ENCODE results near the gene NDC80. TPM values are rescaled to one million over a fixed set of nuclear protein-coding genes. Genes with fewer than 3 reads are reported as not detected.

Gene NDC80
- total RNA-seq, 2 experiments from 2014 or later: 6.3 to 7.5 TPM

DNA sequence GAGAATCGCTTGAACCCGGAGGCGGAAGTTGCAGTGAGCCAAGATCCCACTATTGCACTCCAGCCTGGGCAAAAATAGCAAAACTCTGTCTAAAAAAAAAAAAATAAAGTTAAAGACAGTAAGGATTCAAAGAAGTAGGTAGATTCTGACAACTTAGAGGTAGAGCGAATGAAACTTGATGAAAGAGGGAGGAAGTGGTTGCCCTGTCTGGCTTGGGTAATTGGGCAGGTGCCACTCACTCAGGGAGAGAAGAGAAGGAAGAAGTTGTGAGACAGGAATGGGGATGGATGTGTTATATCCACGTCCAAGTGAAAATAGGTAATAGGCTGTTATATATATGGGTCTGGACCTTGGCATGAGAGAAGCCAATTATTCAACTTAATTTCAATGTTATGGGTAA lies 26.3 kb downstream of the NDC80 start:
- H3K27me3 Mint-ChIP-seq: no peaks in the 10 kb centered on the region
- ATAC-seq (ENCODE audit: poor library complexity) (peak; percentile 88), DNase-seq (peak in 7 of 14 experiments; percentile 9 to 75 (median 35))
- peaks cover 7% of the 10 kb centered on the region for H3K4me1 ChIP-seq (ENCODE audit: insufficient read depth, low read length)
- no peaks in the 10 kb centered on the region for H3K27me3 ChIP-seq (ENCODE audit: control insufficient read depth in 1 of 2, insufficient read depth in 2 of 2, low read length in 2 of 2)
- peaks cover 3% of the 10 kb centered on the region for H3K9me3 Mint-ChIP-seq
- no peaks in the 10 kb centered on the region for H3K36me3 Mint-ChIP-seq (ENCODE audit: low read depth)
- peak overlapping the region; percentile 34 for H3K27ac Mint-ChIP-seq
- no peak overlapping the region for H3K4me3 ChIP-seq (ENCODE audit: low read length)
- H3K27ac ChIP-seq (ENCODE audit: low read depth in 1 of 2, low read length in 2 of 2): no peak overlapping the region
- H3K36me3 ChIP-seq (ENCODE audit: insufficient read depth, low read length): no peaks in the 10 kb centered on the region
- intact Hi-C loops (cut with DNase I, micrococcal nuclease): loop anchor here in 1 of 2 experiments (1.0 to 2.0 kb wide), 2 partner anchors 8 to 59 kb away; no protein-coding TSS in a partner anchor
- CTCF ChIA-PET: no interaction called here
- H3K4me1 Mint-ChIP-seq (ENCODE audit: low read depth): peaks cover 55% of the 10 kb centered on the region
- TF ChIP-seq, protein P1, sequence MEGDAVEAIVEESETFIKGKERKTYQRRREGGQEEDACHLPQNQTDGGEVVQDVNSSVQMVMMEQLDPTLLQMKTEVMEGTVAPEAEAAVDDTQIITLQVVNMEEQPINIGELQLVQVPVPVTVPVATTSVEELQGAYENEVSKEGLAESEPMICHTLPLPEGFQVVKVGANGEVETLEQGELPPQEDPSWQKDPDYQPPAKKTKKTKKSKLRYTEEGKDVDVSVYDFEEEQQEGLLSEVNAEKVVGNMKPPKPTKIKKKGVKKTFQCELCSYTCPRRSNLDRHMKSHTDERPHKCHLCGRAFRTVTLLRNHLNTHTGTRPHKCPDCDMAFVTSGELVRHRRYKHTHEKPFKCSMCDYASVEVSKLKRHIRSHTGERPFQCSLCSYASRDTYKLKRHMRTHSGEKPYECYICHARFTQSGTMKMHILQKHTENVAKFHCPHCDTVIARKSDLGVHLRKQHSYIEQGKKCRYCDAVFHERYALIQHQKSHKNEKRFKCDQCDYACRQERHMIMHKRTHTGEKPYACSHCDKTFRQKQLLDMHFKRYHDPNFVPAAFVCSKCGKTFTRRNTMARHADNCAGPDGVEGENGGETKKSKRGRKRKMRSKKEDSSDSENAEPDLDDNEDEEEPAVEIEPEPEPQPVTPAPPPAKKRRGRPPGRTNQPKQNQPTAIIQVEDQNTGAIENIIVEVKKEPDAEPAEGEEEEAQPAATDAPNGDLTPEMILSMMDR (IDR thresholded peaks at IDR 0.05): no peak
- POLR2A ChIA-PET: no interaction called here
- peak overlapping the region; percentile 2 for H3K4me3 Mint-ChIP-seq
- H3K9me3 ChIP-seq (ENCODE audit: control insufficient read depth in 1 of 2, insufficient read depth in 1 of 2, low read length in 2 of 2): no peaks in the 10 kb centered on the region

DNA sequence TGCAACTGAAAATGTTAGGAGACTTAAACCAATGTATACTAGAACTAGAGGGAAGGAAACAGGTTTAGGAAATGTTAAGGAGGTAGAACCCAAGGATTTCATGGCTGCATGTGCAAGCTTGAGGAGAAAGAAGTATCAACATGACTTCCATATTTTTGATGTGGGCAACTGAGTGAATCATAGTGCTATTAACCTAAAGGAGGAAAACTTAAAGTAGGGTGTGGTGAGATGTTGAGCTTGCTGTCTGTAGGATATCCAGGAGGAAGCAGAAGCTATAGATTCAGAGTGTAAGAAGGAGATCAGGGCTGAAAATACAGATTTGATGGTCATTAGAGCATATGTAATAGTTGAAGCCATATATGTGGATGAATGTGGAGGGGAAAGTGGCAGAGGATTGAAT lies 31.5 kb downstream of the NDC80 start:
- H3K4me3 Mint-ChIP-seq: no peak overlapping the region
- Histone ChIP-seq H3K4me1 (ENCODE audit: insufficient read depth, low read length) (peaks cover 12% of the 10 kb centered on the region), H3K27me3 (ENCODE audit: control insufficient read depth in 1 of 2, insufficient read depth in 2 of 2, low read length in 2 of 2) (no peaks in the 10 kb centered on the region), H3K36me3 (ENCODE audit: insufficient read depth, low read length) (no peaks in the 10 kb centered on the region), H3K9me3 (ENCODE audit: control insufficient read depth in 1 of 2, insufficient read depth in 1 of 2, low read length in 2 of 2) (no peaks in the 10 kb centered on the region), H3K4me3 (ENCODE audit: low read length) (no peak overlapping the region), H3K27ac (ENCODE audit: low read depth in 1 of 2, low read length in 2 of 2) (no peak overlapping the region)
- no peaks in the 10 kb centered on the region for H3K27me3 Mint-ChIP-seq
- H3K27ac Mint-ChIP-seq: peak overlapping the region; percentile 1
- intact Hi-C loops (cut with DNase I, micrococcal nuclease): loop anchor here in 1 of 2 experiments (5.0 kb wide), 1 partner anchor 34 kb away; no protein-coding TSS in a partner anchor
- H3K9me3 Mint-ChIP-seq: no peaks in the 10 kb centered on the region
- H3K4me1 Mint-ChIP-seq (ENCODE audit: low read depth): peaks cover 61% of the 10 kb centered on the region
- no peaks in the 10 kb centered on the region for H3K36me3 Mint-ChIP-seq (ENCODE audit: low read depth)
- ATAC-seq (ENCODE audit: poor library complexity) (no peak), DNase-seq (no peak)
- ChIA-PET POLR2A (interaction anchor here (0.8 to 12.3 kb wide), 3 partner anchors 11 to 53 kb away, joined by 3 to 250 read pairs (median 8); partner anchors contain the start of gene SMCHD1), CTCF (interaction anchor here (1.2 kb wide), 1 partner anchor 27 kb away, joined by 3 read pairs; no protein-coding TSS in a partner anchor)
- TF ChIP-seq, protein P1 (IDR thresholded peaks at IDR 0.05): no peak

DNA sequence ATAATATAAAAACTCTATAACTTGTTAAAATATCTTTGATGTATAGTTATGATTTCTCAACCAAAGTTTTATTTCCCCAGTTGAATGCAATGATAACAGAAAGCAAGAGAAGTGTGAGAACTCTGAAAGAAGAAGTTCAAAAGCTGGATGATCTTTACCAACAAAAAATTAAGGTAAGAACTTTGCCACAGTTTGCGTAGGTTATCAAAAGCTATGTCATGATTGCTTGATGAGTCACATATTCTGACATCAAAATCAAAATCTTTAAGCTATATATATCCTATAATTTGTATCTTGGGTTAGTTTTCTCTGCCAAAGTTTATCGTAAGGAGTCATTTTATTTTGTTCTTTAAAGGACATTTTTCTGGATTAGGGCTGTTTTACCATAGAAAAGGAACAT lies 35.0 kb downstream of the NDC80 start:
- H3K4me1 ChIP-seq (ENCODE audit: insufficient read depth, low read length): peaks cover 12% of the 10 kb centered on the region

More for the DNA sequence above, 35.0 kb downstream of the NDC80 start:
- Histone ChIP-seq H3K27me3 (ENCODE audit: control insufficient read depth in 1 of 2, insufficient read depth in 2 of 2, low read length in 2 of 2) (no peaks in the 10 kb centered on the region), H3K4me3 (ENCODE audit: low read length) (no peak overlapping the region), H3K9me3 (ENCODE audit: control insufficient read depth in 1 of 2, insufficient read depth in 1 of 2, low read length in 2 of 2) (no peaks in the 10 kb centered on the region), H3K36me3 (ENCODE audit: insufficient read depth, low read length) (no peaks in the 10 kb centered on the region), H3K27ac (ENCODE audit: low read depth in 1 of 2, low read length in 2 of 2) (peak overlapping the region in 1 of 2 donors; percentile 48)
- intact Hi-C loops (cut with DNase I, micrococcal nuclease): loop anchor here (1.0 to 5.0 kb wide), 3 partner anchors 34 to 48 kb away; partner anchors contain the start of genes METTL4 (in 2 of the 2), NDC80 (in 2 of the 2) and SMCHD1 (in 1 of the 2)
- TF ChIP-seq, protein P1 (IDR thresholded peaks at IDR 0.05): no peak
- ChIA-PET CTCF (interaction anchor here (0.9 to 2.8 kb wide), 4 partner anchors 31 to 52 kb away, joined by 3 to 8 read pairs (median 6); partner anchors contain the start of genes METTL4, NDC80 and SMCHD1), POLR2A (interaction anchor here (0.6 to 12.3 kb wide), 19 partner anchors 11 to 490 kb away, joined by 3 to 250 read pairs (median 6); partner anchors contain the start of genes METTL4, NDC80 and SMCHD1)
- H3K4me3 Mint-ChIP-seq: peak overlapping the region; percentile 57
- no peaks in the 10 kb centered on the region for H3K36me3 Mint-ChIP-seq (ENCODE audit: low read depth)
- H3K27me3 Mint-ChIP-seq: no peaks in the 10 kb centered on the region
- no peaks in the 10 kb centered on the region for H3K9me3 Mint-ChIP-seq
- peak in 3 of 14 experiments; percentile 53 to 62 (median 58) for DNase-seq
- H3K27ac Mint-ChIP-seq: peak overlapping the region; percentile 91
- peaks cover 58% of the 10 kb centered on the region for H3K4me1 Mint-ChIP-seq (ENCODE audit: low read depth)
- ATAC-seq (ENCODE audit: poor library complexity): peak; percentile 70

Data from CD4-positive, alpha-beta T cell (primary cell).